ENCODE measurements around the gene AUTS2.

The AUTS2 gene

GRCh38 chr7:69942573-69942972 is 344.3 kb downstream of the AUTS2 start:
- Histone ChIP-seq H3K36me3 (no peaks in the 10 kb centered on the region), H3K9me3 (no peaks in the 10 kb centered on the region), H3K4me3 (no peak overlapping the region), H3K27ac (no peak overlapping the region), H3K27me3 (no peaks in the 10 kb centered on the region), H3K4me1 (no peaks in the 10 kb centered on the region)
- DNase-seq = no peak
- intact Hi-C loops (cut with DNase I; ENCODE audit: low total_unique reads) = no loop called here
- no peak for TF ChIP-seq CTCF (IDR thresholded peaks at IDR 0.05)

GRCh38 chr7:69946901-69947300 is 348.6 kb downstream of the AUTS2 start:
- no peak for DNase-seq
- Histone ChIP-seq H3K4me1 (no peaks in the 10 kb centered on the region), H3K36me3 (no peaks in the 10 kb centered on the region), H3K27me3 (no peaks in the 10 kb centered on the region), H3K9me3 (no peaks in the 10 kb centered on the region), H3K27ac (no peak overlapping the region), H3K4me3 (no peak overlapping the region)
- intact Hi-C loops (cut with DNase I; ENCODE audit: low total_unique reads) = no loop called here
- TF ChIP-seq CTCF (IDR thresholded peaks at IDR 0.05) = no peak

- no peak for TF ChIP-seq CTCF (IDR thresholded peaks at IDR 0.05)
- Histone ChIP-seq H3K36me3 (no peaks in the 10 kb centered on the region), H3K4me3 (no peak overlapping the region), H3K4me1 (no peaks in the 10 kb centered on the region), H3K27me3 (no peaks in the 10 kb centered on the region), H3K27ac (no peak overlapping the region), H3K9me3 (no peaks in the 10 kb centered on the region)
- intact Hi-C loops (cut with DNase I; ENCODE audit: low total_unique reads) = no loop called here
- no peak for DNase-seq
Observed at GRCh38 chr7:69947998-69948397, 349.7 kb downstream of the AUTS2 start.

GRCh38 chr7:69949122-69949521 is 350.8 kb downstream of the AUTS2 start:
- no peak for DNase-seq
- Histone ChIP-seq H3K9me3 (no peaks in the 10 kb centered on the region), H3K4me1 (peaks cover 0 to 1% (median 0%) of the 10 kb centered on the region in 4 donors), H3K27me3 (no peaks in the 10 kb centered on the region), H3K4me3 (no peak overlapping the region), H3K27ac (no peak overlapping the region), H3K36me3 (no peaks in the 10 kb centered on the region)
- no peak for TF ChIP-seq CTCF (IDR thresholded peaks at IDR 0.05)
- intact Hi-C loops (cut with DNase I; ENCODE audit: low total_unique reads) = no loop called here

GRCh38 chr7:69951458-69951857 is 353.2 kb downstream of the AUTS2 start:
- Histone ChIP-seq H3K27me3 (no peaks in the 10 kb centered on the region), H3K4me3 (no peak overlapping the region), H3K4me1 (peaks cover 0 to 11% (median 4%) of the 10 kb centered on the region in 4 donors), H3K9me3 (no peaks in the 10 kb centered on the region), H3K36me3 (no peaks in the 10 kb centered on the region), H3K27ac (no peak overlapping the region)
- TF ChIP-seq CTCF (IDR thresholded peaks at IDR 0.05) = no peak
- intact Hi-C loops (cut with DNase I; ENCODE audit: low total_unique reads) = no loop called here
- DNase-seq = no peak
